Stomach smooth muscle (tissue), 2 donors: ENCODE measurements around the gene FAM240B.

Experiments
- H3K27ac ChIP-seq: one replicate; pipeline ENCODE4 v1.7.0; 2013; ENCODE audit warnings: mild to moderate bottlenecking, low read length, inconsistent platforms
- H3K27me3 ChIP-seq, 2 donors: one replicate each; pipeline ENCODE4 v1.7.0; 2013; ENCODE audit warnings: low read length in 2 of 2; ENCODE audit not compliant: insufficient read depth in 2 of 2, control insufficient read depth in 1 of 2
- H3K36me3 ChIP-seq, 2 donors: one replicate each; pipeline ENCODE4 v1.7.0; 2013; ENCODE audit warnings: low read length in 2 of 2; ENCODE audit not compliant: control insufficient read depth in 2 of 2, insufficient read depth in 2 of 2
- H3K4me1 ChIP-seq: one replicate; pipeline ENCODE4 v1.7.0; 2013; ENCODE audit warnings: low read length; ENCODE audit not compliant: control insufficient read depth, insufficient read depth
- H3K4me3 ChIP-seq, 2 donors: one replicate each; pipeline ENCODE4 v1.7.0; 2013; ENCODE audit warnings: low read length in 2 of 2
- H3K9ac ChIP-seq, 2 donors: one replicate each; pipeline ENCODE4 v1.7.0; 2013; ENCODE audit warnings: low read length in 2 of 2, mild to moderate bottlenecking in 1 of 2
- H3K9me3 ChIP-seq, 2 donors: one replicate each; pipeline ENCODE4 v1.7.0; 2013; ENCODE audit warnings: low read length in 2 of 2; ENCODE audit not compliant: control insufficient read depth in 2 of 2
- donor health status: healthy.
- donor health status: Pancreatic carcinoma.

FAM240B gene

DNA sequence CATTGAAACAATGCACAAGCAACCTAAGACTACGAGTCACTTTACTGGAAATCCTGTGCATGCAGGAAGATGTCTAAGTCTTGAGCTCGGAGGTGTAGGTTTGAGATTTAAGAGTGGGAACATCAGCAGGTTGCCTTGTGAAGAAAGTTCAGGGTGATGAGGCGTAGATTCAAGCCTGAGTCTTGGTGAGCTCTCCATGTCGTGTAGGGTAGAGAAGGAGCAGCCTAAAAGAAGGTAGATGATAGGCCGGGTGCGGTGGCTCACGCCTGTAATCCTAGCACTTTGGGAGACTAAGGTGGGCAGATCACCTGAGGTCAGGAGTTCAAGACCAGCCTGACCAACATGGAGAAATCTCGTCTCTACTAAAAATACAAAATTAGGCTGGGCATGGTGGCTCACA, 69.4 kb downstream of the FAM240B start:
- no peaks in the 10 kb centered on the region for H3K4me1 ChIP-seq
- no peaks in the 10 kb centered on the region for H3K9me3 ChIP-seq
- H3K9ac ChIP-seq, result no peak overlapping the region
- no peaks in the 10 kb centered on the region for H3K36me3 ChIP-seq
- no peak overlapping the region for H3K27ac ChIP-seq
- H3K27me3 ChIP-seq, result no peaks in the 10 kb centered on the region
- no peak overlapping the region for H3K4me3 ChIP-seq

DNA sequence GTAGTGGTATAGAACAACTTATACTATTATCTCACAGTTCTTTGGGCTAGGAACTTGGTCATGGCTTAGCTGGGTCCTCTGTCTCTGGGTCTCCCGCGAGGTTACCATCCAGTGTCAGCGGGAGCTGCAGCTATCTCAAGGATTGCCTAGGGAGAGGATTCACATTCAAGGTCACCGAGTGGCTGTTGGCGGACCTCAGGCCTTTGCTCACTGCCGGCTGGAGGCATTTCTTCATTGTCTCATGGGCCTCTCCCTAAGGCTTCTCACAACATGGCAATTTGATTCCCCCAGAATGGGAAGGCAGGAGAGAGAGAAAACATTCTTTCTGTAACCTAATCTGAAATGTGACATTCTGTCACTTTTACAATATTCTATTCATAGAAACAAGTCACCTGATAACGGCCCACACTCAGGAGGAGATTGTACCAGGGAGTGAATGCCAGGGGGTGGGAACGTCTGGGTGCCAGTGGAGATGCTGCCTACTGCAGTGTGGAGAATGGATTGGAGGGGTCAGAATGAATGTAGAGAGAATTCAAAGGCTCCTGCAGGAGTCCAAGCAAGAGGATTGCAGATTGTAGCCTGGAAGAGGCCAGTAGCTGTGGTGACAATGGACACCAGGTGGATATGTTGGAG, 70.1 kb downstream of the FAM240B start:
- no peaks in the 10 kb centered on the region for H3K9me3 ChIP-seq
- H3K4me1 ChIP-seq, result no peaks in the 10 kb centered on the region
- H3K36me3 ChIP-seq, result no peaks in the 10 kb centered on the region
- H3K27me3 ChIP-seq, result no peaks in the 10 kb centered on the region
- H3K9ac ChIP-seq, result no peak overlapping the region
- no peak overlapping the region for H3K27ac ChIP-seq
- no peak overlapping the region for H3K4me3 ChIP-seq

DNA sequence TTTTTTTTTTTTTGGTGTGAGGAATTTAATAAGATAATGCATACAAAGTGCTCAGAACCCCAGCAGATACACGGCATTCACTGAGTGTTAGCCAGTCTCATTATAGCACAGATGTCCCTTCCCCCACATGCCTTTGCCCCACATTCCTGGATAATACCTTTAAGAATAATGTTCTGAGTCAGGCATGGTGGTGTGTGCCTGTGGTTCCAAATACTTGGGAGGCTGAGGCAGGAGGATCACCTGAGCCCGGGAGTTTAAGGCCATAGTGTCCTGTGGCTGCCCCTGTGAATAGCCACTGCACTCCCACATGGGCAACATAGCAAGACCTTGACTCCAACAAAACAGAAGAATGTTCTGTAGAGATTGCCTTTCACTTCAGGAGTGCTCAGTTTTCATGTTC, 75.3 kb downstream of the FAM240B start:
- peaks cover 0 to 8% of the 10 kb centered on the region in 2 donors for H3K27me3 ChIP-seq
- H3K9me3 ChIP-seq, result no peaks in the 10 kb centered on the region
- no peak overlapping the region for H3K9ac ChIP-seq
- H3K27ac ChIP-seq, result no peak overlapping the region
- H3K4me3 ChIP-seq, result no peak overlapping the region
- no peaks in the 10 kb centered on the region for H3K4me1 ChIP-seq
- H3K36me3 ChIP-seq, result no peaks in the 10 kb centered on the region
